Measurements from ENCODE around the gene ZIC5.

ZIC5 gene

DNA sequence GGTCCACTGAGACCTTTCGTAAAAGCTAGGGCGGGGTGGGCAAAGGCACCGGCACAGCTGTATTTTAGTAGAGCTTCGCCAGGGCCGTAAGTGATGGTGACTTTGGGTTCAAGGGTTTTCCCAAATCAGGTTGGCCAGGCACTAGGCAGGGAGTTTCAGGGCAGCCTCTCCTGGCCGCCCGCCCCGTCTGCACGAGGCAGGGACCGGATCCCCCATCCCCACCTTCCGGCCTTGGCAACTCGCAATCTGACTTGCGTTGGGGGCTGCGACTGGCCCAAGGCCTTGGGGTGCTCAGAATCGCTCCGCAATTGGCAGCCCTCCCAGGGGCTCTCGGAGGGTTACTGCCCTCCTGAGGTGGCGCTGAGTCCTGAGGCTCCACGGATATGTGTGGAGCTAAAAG, 4.1 kb upstream of the ZIC5 start:
- no peak for DNase-seq

DNA sequence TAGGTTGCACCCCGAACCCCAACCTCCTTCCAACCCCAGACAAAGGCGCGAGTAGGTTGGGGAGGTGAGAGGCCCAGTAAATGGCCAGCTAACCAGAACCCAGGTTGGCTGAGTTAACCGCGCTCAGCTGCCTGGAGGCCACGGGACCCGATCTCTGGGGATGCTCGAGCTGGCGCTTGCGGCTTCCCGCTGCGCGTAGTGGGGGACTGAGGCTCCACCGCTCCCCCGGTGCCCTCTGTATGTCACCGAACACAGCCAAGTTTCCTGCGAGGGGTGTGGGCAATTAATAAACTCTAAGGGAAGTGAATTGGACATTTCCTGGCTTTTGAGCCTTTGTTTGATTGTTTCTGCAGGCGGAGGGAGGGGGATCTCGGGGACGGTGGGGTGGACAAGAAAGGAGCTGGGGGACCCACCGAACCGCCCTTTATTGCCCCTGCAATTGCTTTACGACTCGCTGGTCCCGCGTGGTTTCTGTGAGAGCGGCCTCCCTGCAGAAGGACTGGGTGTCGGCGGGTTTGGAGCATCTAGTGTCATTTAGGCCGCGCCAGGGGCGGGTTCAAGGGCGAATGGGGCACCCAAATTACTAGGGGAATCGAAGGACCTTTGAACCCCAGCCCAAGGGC, 3.5 kb upstream of the ZIC5 start:
- no peak for DNase-seq

DNA sequence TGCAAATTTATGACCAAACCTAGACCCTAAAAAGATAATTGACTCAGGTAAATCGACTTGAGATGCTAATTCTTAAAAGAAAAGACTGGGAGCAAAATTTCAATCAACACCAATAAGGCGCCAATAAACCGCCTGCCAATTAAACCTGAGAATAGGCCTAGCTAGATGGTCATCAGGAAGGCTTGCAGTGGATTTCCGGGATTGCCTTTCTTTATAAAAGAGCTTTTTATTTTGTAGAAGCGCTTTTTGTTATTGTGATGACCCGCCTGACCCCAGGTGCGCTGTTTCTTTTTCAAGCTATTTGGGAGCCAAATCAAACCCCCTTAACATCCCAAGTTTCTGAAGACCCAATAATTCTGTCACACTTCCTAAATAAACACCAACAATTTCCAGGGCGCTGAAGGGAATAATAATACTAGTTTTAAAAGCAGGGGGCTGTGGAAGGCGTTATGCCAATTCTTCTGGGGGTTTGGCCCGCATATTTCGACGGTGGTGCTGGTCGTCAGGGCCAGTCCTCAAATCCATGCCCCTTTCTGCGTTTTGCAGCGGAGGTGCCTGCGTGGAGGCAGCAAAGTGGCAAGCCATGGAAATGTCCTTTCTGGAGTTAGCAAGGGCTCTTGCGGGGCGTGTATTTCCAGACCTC, 2.9 kb upstream of the ZIC5 start:
- no peak for DNase-seq

DNA sequence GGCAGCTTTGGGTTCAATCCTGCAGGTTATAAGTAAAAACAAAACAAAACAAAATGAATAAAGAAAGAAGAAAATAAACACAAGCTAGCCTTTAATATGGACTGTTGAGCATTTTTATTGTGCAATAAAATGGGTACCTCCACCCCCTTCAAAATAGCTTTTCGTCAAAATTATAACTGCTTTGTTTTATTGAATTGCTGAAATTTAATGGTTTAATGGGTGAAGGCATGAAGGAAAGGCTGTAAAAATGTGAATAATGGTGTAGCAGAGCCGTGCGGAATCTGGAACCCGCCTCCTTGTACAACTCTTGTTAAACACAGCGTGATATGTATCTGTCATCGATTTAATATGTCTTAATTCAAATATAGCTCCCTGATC, 2.2 kb upstream of the ZIC5 start:
- no peak for DNase-seq

DNA sequence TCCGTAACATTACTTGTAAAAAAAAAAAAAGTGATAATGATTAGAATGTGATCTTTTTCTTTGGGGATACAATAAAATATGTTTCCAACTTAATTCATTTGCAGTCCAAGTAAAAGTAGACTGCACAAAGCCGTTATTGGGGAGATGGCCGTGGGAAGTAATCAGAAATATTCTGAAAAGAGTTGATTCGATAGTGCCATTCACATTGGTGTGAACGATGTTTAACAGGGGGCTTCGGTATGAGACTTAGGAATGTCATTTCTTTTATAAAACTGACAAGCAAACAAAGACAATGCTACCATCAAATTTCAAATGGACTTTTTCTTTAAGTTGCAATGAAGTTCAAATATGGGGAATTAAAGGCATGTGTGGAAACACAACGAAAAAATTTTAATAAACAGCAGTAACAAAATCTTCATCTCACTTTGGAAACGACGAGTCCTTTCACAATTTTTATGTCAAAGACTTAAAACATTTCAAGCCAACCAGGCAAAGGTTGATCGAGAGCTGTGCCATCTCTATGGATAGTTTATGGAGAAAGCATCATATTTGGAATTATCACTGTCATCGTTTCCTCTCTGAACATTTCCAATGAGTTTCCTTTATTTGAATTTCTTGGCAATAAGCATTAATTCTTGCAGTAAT, 1.7 kb upstream of the ZIC5 start:
- DNase-seq, result no peak

DNA sequence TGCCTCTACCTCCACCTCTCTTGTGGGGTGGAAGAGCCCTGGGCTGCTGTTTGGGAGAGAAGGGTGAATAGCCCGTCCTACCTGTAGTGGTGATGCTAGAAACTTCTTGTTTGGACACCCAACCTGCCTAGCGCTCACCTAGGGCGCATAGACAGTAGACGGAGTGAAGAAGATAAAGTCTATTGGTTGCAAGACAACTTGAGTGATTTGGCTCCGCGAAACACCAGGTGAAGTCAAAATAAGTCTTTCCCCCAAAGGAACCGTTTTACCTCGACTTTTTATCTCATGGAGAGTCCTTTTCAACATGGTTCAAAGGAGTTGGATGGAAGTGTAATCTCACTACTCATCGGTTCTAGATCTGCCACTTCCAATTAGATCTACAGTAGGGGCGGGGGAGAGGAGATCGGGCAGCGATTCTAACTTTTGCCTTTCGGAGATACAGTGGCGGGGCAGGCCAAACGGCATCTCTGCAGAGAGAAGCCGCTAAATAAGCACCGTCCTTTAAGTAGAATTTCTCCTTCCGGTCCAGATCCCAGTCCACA, 694 bp upstream of the ZIC5 start:
- no peak for DNase-seq

DNA sequence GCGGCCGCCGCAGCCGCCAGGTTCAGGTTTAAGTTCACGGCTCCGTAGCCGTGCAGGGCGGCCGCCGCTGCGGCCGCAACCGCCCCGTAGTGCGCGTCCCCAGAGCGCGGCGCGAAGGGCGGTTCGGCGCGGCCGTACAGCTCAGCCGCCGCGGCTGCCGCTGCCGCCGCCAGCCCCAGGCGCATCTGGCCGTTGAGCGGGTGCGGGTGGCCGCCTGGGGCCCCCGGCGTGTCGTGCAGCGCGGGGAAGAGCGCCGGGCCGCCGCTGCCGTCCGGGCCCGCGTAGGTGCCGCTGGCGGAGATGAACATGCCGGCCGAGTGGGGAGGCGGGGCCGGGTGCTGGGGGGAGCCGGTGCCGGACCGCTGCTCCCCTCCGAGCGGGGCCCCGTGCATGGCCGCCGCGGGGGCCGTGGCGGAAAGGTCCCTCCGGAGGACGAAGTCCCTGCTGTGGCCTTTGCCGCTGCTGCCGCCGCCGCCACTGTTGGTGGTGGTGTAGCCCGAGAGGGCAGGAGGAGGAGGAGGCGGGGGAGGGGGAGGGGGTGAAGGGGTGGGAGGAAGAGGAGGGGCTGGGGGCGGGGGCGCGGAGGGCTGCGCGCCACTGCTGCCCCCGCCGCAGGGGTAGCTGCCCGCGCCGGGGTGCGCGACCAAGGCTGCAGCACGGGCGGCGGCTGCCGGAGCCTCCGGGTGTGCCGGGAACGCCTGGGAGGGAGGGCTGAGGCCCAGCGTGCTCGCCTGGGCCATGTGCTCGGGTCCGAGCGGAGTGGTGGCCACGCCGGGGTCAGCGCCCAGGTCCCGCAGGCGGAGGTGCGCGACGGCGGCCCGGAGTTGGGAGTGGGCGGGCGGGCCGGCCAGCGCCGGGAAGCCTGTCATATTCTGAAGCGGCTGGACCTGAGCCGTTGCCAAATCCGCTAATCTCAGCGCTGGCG, 654 bp downstream of the ZIC5 start:
- DNase-seq, result no peak

DNA sequence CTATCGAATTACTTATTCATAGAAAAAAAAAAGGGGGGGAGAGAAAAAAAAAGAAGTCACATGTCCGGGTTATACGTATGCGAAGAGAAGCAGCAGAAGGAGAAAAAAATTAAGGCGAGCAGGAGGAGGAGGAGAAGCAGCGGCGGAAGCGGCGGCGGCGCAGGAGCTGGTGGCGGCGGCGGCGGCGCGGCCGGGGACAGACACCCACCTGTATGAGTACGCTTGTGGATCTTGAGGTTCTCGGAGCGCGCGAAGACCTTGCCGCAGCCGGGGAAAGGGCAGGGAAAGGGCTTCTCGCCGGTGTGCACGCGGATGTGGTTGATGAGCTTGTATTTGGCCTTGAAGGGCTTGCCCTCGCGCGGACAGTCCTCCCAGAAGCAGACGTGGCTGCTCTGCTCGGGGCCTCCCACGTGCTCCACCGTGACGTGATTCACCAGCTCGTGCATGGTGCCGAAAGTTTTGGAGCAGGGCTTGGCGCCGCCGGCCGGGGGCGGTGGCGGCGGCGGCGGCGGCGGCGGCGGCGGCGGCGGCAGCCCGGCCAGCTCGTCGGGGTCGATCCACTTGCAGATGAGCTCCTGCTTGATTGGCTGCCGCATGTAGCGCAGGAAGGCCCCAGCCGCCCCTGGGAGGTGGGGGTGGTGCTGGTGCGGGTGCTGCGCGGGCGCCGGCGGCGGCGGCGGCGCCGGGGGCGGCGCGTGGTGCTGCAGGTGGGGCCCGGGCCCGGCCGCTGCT, 1.5 kb downstream of the ZIC5 start:
- no peak for DNase-seq

DNA sequence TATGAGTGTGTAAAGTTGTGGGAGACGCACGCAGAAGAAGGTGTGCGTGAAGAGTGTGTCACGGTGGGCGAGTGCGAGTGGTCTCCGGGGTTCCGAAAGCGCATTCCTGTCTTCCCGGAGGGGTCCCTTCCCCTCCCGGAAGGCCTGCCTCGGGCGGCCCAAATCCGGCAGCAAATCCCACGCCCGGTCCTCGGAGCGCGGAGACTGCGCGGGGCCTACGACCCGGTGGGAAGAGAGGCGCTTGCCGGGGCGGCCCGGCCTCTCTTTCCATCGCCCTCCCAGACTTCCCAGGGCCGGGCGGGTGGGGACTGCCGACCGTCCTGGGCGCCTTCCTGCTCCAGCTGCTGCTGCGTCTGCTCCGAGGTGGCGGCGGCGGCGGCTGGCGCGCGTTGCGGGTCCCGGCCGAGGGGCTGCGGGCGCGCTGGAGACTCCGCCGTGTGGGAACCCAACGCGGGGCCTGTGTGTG, 2.1 kb downstream of the ZIC5 start:
- no peak for DNase-seq

DNA sequence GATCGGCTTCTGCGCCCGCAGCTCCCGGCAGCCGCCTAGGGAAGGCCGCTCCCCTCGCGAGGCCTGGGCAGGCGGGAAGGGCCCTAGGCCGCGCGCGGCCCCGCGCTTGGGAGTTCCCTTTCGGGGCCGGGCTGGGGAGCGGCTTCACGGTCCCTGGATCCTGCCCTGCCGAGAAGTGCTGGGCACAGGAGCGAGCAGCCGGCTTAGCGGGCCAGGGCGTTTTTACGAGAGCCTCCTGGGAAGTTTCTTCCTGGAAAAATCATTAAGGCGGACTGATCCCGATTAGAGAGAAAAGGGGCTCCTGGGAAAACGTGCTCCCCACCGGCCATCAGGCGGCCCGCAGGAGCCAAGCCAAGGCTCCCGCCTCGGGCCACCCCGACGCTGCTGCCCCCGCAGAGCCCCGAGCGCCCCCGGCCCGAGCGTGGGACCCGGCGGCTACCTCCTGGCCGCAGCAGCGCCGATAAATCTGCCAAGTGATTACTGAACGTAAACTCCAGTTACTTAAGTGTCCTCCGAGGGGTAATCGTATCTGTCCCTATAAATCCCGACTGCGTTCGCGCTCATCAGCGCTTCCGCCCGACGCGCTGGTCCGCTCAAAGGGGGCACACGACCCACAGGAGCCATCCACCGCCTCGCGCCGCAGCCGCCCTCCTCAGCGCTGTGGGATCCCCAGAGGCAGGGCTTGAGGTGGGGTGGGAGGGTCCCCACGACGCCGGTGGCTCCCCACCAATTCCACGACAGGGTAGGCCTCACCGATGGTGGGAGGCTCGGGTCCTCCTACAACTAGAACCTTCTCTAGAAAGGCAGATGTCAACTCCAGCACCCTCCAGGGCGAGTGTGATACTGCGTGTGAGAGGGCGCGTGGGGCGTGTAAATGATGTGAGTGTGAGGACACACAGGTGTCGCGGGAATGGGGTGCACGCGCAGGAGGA, 2.8 kb downstream of the ZIC5 start:
- DNase-seq, result no peak

DNA sequence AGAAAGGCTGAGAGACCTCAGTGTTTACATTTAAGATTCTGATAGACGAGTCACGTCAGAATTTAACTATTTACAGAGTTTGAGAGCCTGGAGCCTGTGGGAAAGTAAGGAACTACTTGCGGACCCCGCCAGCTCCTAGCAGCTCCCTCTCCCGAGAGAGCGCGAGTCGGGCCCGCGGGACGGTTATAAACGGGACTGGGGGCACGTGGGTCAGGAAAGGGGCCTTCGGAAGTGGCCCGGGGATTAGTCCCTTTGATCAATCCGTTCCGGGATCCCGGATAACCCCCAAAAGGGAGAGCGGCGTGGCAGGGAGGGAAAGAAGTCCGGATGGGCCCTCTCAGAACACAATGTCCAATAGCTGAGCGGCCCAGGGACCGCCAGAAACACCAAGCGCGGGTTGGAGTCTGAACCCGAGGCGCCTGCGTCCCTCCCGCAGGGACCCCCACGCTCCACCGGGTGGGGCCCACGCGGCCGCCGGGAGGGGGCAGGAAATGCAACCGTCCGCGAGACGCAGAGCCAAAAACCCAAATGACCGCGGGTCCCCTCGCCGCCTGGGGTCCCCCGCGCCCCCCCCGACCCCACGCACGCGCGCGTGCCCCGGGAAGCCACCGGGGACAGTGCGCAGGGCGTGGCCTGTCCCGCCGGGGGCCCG, 3.6 kb downstream of the ZIC5 start:
- DNase-seq, result no peak

DNA sequence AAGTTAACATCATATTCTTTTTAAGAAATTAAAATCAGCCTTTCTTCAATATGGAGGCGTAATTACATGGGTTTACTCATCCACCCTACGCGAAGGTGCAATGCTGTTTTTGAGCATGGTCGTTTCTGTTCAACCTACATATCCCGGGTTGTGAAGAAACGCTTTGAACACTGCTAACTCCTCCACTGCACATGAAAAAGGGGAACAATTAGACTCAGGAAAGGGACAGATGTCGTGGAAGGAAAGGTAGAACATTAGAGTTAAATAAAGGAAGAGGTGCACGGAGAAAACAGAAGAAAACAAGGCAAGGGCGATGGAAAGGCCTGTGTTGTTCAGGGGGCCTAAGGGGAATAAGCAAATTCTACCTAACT, 4.1 kb downstream of the ZIC5 start:
- DNase-seq, result no peak

DNA sequence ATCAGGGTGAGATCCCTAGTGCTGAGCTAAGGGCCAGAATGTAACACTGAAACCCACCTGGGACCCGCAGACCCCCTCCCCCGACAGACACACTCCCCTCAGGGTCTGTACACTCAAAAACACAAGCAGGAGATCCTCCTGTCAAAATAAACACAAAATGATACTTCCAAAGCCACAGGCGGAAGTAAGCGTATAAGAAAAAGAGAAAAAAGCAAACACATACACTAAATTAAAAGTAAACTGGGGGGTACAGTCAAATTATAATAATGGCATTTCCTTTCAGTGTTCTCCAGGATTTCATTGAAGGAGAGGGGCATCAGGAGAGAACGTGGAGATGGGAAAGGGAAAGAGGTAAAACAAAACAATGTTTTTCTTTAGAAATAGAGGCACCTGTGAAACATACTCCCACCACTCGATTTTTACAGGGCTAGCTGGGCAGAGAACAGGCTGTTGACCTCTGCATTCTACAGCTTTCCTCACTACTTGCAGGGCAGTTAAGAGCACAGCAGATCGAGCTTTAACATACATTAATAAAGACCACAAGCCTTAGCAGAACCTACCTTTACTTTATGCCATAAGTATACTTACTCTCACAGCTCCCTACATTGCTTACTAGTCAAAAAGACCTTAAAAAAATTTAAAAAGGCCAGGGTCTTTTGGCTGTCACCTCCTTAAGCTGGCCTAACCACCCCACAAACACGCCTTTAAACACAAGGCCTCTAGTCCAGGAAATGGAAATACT, 5.3 kb downstream of the ZIC5 start:
- no peak for DNase-seq

DNA sequence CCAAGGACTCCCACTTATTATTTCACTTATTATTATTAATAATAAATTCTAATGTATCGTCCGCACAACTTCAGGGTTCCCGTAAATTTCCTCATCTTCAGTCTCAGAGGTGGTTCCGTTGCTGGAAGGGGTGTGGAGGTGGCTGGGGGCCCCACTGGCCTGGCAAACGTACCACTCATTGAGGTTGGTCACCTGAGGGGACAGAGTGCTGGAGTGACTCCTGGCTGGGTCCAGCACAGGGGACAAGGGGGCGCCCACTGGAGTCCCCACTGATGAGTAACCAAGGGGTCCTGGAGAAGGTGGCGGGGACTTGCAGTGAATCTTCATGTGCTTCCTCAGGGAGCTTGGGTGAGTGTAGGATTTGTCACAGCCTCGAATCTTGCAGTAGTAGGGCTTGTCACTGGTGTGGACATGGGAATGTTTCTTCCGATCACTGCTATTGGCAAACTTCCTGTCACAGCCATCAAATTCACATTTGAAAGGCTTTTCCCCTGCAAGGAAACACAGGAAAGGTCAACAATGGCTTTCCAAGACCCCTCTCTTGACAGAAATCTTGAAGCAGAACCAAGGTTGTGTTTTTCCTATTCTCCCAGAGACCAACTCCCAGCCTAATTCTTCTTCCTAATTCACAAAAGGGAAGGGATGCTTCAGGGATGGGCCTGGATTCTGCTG, 6.1 kb downstream of the ZIC5 start:
- DNase-seq, result no peak

DNA sequence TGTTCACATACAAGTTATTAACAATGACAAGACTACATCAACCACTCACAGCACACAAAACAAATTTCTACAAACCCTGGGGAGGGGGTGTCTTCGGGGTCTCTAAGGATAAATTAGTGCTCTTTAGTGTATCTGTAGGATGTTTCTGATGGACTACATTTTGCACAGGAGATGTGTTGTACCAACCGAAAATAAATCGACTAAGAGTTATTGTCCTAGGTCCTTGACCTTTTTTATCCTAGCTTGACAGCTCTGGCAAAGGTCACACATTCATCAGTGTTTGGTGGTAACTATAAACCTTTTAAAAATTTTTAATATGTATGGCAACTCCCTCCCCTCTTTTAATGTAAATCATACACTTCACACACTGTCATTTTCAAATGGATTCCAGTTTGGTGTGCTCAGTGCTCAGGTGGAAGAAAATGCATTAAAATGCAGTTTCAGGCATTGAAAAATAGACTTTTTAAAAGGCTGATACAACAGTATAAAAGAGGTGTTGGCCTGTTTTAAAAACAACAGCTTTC, 7.7 kb downstream of the ZIC5 start:
- DNase-seq, result no peak

DNA sequence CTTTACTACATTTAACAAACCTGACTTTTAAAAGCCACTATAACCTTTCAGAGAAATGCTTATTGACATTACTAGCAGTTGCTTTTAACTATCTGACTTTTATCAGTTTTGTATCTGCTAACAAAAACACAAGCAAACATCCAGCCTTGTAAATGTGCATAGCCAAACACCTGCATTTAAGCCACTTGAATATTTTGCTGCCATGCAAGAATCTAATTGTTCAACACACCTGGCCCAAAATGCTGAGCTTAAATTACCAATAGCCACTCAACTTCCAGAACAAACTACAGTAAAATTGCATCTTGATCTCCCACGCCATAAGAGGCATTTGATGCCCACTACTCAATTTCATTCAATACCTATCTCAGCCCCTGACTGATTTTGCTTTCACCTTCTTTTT, 9.3 kb downstream of the ZIC5 start:
- no peak for DNase-seq

DNA sequence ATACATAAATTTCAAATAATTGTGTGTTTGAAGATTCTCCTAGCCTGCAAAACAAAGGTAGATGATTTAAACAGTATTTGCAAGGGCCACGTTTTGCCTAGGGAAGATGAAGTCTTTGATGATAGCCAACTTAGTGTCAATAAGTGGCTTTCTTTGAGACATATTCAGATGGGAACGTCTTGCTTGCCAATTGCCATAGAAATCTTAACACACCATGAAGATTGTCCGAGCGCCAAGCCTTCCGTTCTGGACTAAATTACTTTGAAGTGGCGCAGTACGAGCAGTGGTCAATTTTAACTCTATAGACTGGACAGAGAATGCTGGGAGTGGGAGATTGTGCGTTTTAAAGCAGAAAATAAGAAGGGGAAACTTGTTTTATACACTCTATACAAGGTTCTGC, 9.9 kb downstream of the ZIC5 start:
- DNase-seq, result no peak

DNA sequence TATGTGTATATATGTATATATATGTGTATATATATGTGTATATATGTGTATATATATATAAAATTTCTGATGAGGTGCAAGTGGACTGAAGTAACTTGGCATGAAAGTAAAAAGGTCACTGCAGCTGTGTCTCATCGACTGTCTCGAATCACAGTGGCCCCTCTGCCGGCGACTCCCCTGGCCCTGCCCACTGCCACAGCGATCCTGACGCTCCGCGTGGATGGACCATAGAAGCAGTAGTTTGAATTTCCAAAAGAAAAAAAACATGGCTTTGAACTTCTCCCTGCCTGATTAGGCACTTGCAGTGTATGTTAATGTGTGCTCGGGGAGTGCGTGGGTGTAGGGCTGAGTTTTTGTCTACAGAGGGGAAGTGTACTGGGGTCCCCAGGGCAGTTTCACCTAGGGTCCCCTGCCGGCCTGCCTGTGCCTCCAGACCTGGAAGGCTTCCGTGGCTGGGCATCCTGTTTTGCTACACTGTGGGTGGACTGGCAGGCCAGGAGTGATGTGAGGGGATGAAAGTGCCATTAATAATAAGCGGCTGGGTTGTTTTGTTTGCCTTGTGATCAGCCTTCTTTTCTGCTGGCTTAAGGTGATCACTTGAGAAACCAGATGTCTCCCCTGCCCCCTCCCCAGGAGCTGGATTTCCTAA, 10.8 kb downstream of the ZIC5 start:
- DNase-seq, result no peak
